Heart left ventricle (tissue), 16 donors: ENCODE measurements around the gene TPH2. TPM values are rescaled to one million over a fixed set of nuclear protein-coding genes. Genes with fewer than 3 reads are reported as not detected.

Experiments
- ATAC-seq, 4 donors: fragments of 200-7000 bp; cut with Tn5 transposase; one replicate each; pipeline ENCODE4 v1.9.1; 2020 to 2022; ENCODE audit warnings: moderate library complexity in 4 of 4, mild to moderate bottlenecking in 3 of 4, moderate number of reproducible peaks in 1 of 4
- DNase-seq, 5 donors: peaks; one replicate each; pipeline ENCODE4 v3.0.0-alpha.2; 2020
- H3K27ac ChIP-seq, 12 donors: fragments of 200-600 bp; sonication (generic) in 4 of 12; one replicate each; pipeline versions ENCODE4 v1.5.0 to v1.8.0; 2016 to 2022; ENCODE audit warnings: mild to moderate bottlenecking in 2 of 12
- H3K27me3 ChIP-seq, 9 donors: fragments of 200-600 bp; sonication (generic) in 2 of 9; one replicate each; pipeline versions ENCODE4 v1.5.1 to v1.8.0; 2016 to 2022; ENCODE audit warnings: mild to moderate bottlenecking in 3 of 9
- H3K36me3 ChIP-seq, 9 donors: fragments of 200-600 bp; sonication (generic) in 2 of 9; one replicate each; pipeline versions ENCODE4 v1.5.0 to v1.8.0; 2018 to 2022; ENCODE audit warnings: mild to moderate bottlenecking in 2 of 9
- H3K4me1 ChIP-seq, 12 donors: fragments of 200-600 bp; sonication (generic) in 4 of 12; one replicate each; pipeline versions ENCODE4 v1.5.0 to v1.8.0; 2016 to 2022; ENCODE audit warnings: mild to moderate bottlenecking in 3 of 12
- H3K4me3 ChIP-seq, 12 donors: fragments of 200-600 bp; sonication (generic) in 4 of 12; one replicate each; pipeline versions ENCODE4 v1.5.0 to v1.8.0; 2017 to 2022; ENCODE audit warnings: mild to moderate bottlenecking in 9 of 12, moderate library complexity in 4 of 12
- H3K9me3 ChIP-seq, 12 donors: fragments of 200-600 bp; sonication (generic) in 4 of 12; one replicate each; pipeline versions ENCODE4 v1.5.0 to v1.8.0; 2016 to 2022; ENCODE audit warnings: mild to moderate bottlenecking in 1 of 12
- POLR2A ChIP-seq, 2 donors: fragments of 450-650 bp; IDR thresholded peaks; one replicate each; pipeline ENCODE4 v1.6.1; 2017; ENCODE audit warnings: antibody characterized with exemption in 2 of 2, mild to moderate bottlenecking in 2 of 2, moderate library complexity in 2 of 2
- WGBS, 4 donors: extraction: QIAGEN DNeasy Blood & Tissue Kit in 2 of 4; methylation state at CpG; one replicate each; pipeline versions ENCODE4 v1.1.5 to v1.1.7; 2013 to 2018; 5-methylcytosine and 5-hydroxymethylcytosine counted together
- intact Hi-C, 10 donors: fragments of 100-400 bp; cut with DNase I; formaldehyde crosslinking; loops; one replicate each; pipeline versions ENCODE4 v1.11.1 to v1.14.2; 2022
- polyA plus RNA-seq, 2 donors: library from polyadenylated mRNA; stranded (reverse); fragments of 200-250 nt; gene quantifications; one replicate each; pipeline ENCODE4 v1.2.3, GENCODE V29; 2013
- total RNA-seq, 9 donors: library from RNA; depleted of rRNA in 2 of 9; stranded (reverse); fragments of >200 nt in 2 of 9; fragmentation: NEBNext Ultra II Directional in 3 of 9; extraction: Animal tissue kit (Norgen Biotek cat#: 25700) in 3 of 9; gene quantifications; one replicate each; pipeline versions ENCODE4 v1.1.0 to v1.2.4, GENCODE V29; 2016 to 2023
- TF ChIP-seq, protein P1 (sequence below), 12 donors: fragments of 200-600 bp; sonication (generic) in 4 of 12; IDR thresholded peaks; one replicate each; pipeline versions ENCODE4 v1.5.0 to v1.8.0; 2018 to 2022; ENCODE audit warnings: antibody characterized with exemption in 12 of 12, mild to moderate bottlenecking in 5 of 12
- donor health status: ischemic (EF 13 %, LVEDD 7.1; RV severe dilation, severe dysfunction).
- donor health status: healthy with polysubstance abuse.
- donor health status: DM: no; HTN: yes; CAD: no.
- donor health status: DM: no; HTN: no; CAD: no.
- donor health status: ischemic (EF 25% LVEDD 6.9; RV normal size, moderate dysfunction).
- donor health status: ischemic (EF 25% LVEDD 5.7; RV mildly dilated, moderate dysfunction).
- donor health status: healthy.
- donor health status: DM: yes; HTN: yes; CAD: no.
- donor health status: ischemic (EF 35%, LVEDD 5.7; RV mildly dilated, moderate dysfunction).
- donor health status: nonischemic (EF 11% LVEDD 7.7; RV severe dilation, severe dysfunction).
- donor health status: DM: yes; HTN: yes; CAD: no.
- donor health status: PGD.
- donor health status: ischemic (EF 29% LVEDD 5.4; RV normal size, mild dysfunction).
- donor health status: nonischemic (EF 23%, LVEDD 6.1; RV moderate dilation, normal function).

The TPH2 gene
- total and polyA plus RNA-seq, 11 donors: 0.17 TPM; not detected in 10

DNA sequence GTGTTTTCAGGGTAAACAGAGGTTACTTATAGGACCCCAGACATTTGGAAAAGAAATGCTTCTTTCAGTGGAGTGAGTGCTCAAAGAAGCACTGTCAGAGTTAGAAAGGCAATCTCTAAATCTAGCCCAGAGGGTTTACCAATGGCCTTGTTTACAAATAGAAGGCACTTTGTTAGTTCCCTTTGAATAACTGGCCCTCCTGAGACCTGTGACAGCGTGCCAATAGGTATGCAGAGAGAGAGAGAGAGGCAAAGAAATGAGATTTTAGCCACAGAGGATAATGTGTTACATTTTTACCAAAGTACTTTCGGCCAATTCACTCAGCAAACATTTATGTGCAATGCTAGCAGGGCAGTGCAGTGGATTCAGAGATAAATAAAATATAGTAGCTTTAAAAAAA is 41.9 kb downstream of the TPH2 start:
- TF ChIP-seq, protein P1, sequence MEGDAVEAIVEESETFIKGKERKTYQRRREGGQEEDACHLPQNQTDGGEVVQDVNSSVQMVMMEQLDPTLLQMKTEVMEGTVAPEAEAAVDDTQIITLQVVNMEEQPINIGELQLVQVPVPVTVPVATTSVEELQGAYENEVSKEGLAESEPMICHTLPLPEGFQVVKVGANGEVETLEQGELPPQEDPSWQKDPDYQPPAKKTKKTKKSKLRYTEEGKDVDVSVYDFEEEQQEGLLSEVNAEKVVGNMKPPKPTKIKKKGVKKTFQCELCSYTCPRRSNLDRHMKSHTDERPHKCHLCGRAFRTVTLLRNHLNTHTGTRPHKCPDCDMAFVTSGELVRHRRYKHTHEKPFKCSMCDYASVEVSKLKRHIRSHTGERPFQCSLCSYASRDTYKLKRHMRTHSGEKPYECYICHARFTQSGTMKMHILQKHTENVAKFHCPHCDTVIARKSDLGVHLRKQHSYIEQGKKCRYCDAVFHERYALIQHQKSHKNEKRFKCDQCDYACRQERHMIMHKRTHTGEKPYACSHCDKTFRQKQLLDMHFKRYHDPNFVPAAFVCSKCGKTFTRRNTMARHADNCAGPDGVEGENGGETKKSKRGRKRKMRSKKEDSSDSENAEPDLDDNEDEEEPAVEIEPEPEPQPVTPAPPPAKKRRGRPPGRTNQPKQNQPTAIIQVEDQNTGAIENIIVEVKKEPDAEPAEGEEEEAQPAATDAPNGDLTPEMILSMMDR (IDR thresholded peaks at IDR 0.05): no peak
- TF ChIP-seq POLR2A (IDR thresholded peaks at IDR 0.05): no peak
- H3K36me3 ChIP-seq: no peaks in the 10 kb centered on the region
- intact Hi-C loops: no loop called here
- no peak overlapping the region for H3K4me3 ChIP-seq
- ATAC-seq (no peak), DNase-seq (no peak)
- no peaks in the 10 kb centered on the region for H3K27me3 ChIP-seq
- no peak overlapping the region for H3K27ac ChIP-seq
- H3K9me3 ChIP-seq: no peaks in the 10 kb centered on the region
- 48 to 60% (median 52%) methylated on average over 2 of the region's 2 CpGs for WGBS, 4 donors
- H3K4me1 ChIP-seq: no peaks in the 10 kb centered on the region

GRCh38 chr12:71981149-71981548 is 42.5 kb downstream of the TPH2 start:
- no peak overlapping the region for H3K27ac ChIP-seq
- 90 to 97% (median 93%) methylated on average over 1 of the region's 1 CpG for WGBS, 4 donors
- no peaks in the 10 kb centered on the region for H3K27me3 ChIP-seq
- H3K4me3 ChIP-seq: no peak overlapping the region
- no peaks in the 10 kb centered on the region for H3K4me1 ChIP-seq
- intact Hi-C loops: no loop called here
- TF ChIP-seq POLR2A (IDR thresholded peaks at IDR 0.05): no peak
- TF ChIP-seq, protein P1 (IDR thresholded peaks at IDR 0.05): no peak
- no peaks in the 10 kb centered on the region for H3K9me3 ChIP-seq
- no peak for ATAC-seq
- DNase-seq: no peak
- no peaks in the 10 kb centered on the region for H3K36me3 ChIP-seq

DNA sequence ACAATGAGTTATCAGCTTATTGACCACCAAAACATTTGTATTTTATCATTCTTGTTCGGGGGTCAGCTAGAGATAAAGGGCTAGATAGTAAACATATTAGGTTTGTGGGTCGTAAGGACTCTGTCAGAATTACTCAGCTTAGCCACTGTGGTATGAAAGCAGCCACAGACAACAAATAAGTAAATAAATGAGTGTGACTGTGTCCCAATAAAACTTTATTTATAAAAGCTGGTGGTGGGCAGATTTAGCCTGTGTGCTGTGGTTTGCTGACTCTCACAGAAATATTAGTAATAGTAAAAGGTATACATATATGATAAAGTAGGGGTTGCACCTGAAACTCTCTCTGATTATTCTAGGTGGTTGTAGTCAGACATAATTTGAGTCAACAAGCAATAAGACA is 56.1 kb downstream of the TPH2 start:
- no peaks in the 10 kb centered on the region for H3K9me3 ChIP-seq
- H3K27ac ChIP-seq: no peak overlapping the region
- TF ChIP-seq POLR2A (IDR thresholded peaks at IDR 0.05): no peak
- TF ChIP-seq, protein P1 (IDR thresholded peaks at IDR 0.05): no peak
- H3K4me3 ChIP-seq: no peak overlapping the region
- ATAC-seq: no peak
- WGBS, 4 donors: 47 to 53% (median 48%) methylated on average over 2 of the region's 2 CpGs
- no peak for DNase-seq
- no peaks in the 10 kb centered on the region for H3K4me1 ChIP-seq
- H3K27me3 ChIP-seq: peaks cover 0 to 21% (median 0%) of the 10 kb centered on the region in 9 donors
- intact Hi-C loops: loop anchor here in 1 of 10 donors (5.0 kb wide), 1 partner anchor 53 kb away; no protein-coding TSS in a partner anchor
- H3K36me3 ChIP-seq: no peaks in the 10 kb centered on the region

DNA sequence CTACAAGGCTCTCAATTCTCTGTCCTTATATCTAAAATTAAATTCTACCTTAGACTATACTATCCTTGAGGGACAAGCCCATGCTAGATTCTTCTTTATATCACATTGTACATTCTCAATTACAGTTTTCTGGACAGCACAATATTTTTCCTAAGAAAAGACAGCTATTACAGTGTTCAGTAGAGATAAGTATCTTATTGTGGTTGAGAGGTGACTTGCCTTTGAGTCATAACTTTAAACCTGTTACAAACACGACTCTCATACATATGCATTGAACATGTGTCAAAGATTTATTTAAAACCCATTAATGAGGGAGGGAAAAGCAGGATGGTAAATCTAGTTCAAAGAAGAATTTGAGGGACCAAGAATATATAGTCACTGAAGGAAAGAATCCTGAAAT is 61.1 kb downstream of the TPH2 start:
- DNase-seq (no peak), ATAC-seq (no peak)
- peaks cover 0 to 4% (median 0%) of the 10 kb centered on the region in 9 donors for H3K27me3 ChIP-seq
- TF ChIP-seq POLR2A (IDR thresholded peaks at IDR 0.05): no peak
- TF ChIP-seq, protein P1 (IDR thresholded peaks at IDR 0.05): no peak
- H3K36me3 ChIP-seq: no peaks in the 10 kb centered on the region
- intact Hi-C loops: loop anchor here in 1 of 10 donors (5.0 kb wide), 1 partner anchor 48 kb away; no protein-coding TSS in a partner anchor
- H3K9me3 ChIP-seq: no peaks in the 10 kb centered on the region
- WGBS, 4 donors: 66 to 88% (median 73%) methylated on average over 1 of the region's 1 CpG
- H3K27ac ChIP-seq: no peak overlapping the region
- no peak overlapping the region for H3K4me3 ChIP-seq
- H3K4me1 ChIP-seq: no peaks in the 10 kb centered on the region
